Transverse colon (tissue), 4 donors: ENCODE data around the gene CACNG5. TPM values are rescaled to one million over a fixed set of nuclear protein-coding genes. Genes with fewer than 3 reads are reported as not detected.
A peak's percentile ranks its signal among the peaks of the same experiment; 100 is the strongest.

Experiments used
- DNase-seq: peaks from one replicate; pipeline ENCODE4 v3.0.0-alpha.2; 2019
- H3K27ac ChIP-seq, 4 donors: fragments of 200-600 bp; sonication (generic); 2 replicates each; pipeline ENCODE4 v1.5.1; 2016 to 2018; ENCODE audit warnings: inconsistent platforms in 4 of 4
- H3K27me3 ChIP-seq: fragments of 200-600 bp; sonication (generic); 2 replicates; pipeline ENCODE4 v1.5.1; 2017; ENCODE audit warnings: inconsistent platforms
- H3K36me3 ChIP-seq, 4 donors: fragments of 200-600 bp; sonication (generic); 2 replicates each; pipeline ENCODE4 v1.5.1; 2017 to 2019; ENCODE audit warnings: inconsistent platforms in 4 of 4
- H3K4me1 ChIP-seq, 4 donors: fragments of 200-600 bp; sonication (generic); 2 replicates each; pipeline ENCODE4 v1.5.1; 2017 to 2020; ENCODE audit warnings: inconsistent platforms in 4 of 4
- H3K4me3 ChIP-seq, 4 donors: fragments of 200-600 bp; sonication (generic); 1 replicate in 1 of 4; 2 replicates in 3 of 4; pipeline versions ENCODE4 v1.5.1 to v1.6.1; 2017 to 2019; ENCODE audit warnings: inconsistent platforms in 4 of 4
- H3K9me3 ChIP-seq, 2 donors: fragments of 200-600 bp; sonication (generic); 2 replicates each; pipeline ENCODE4 v1.5.1; 2017 to 2019; ENCODE audit warnings: inconsistent platforms in 2 of 2
- CTCF ChIP-seq, 5 experiments: fragments of 200-600 bp in 3 of 5; fragments of 450-650 bp in 2 of 5; sonication (generic) in 3 of 5; IDR thresholded peaks; 1 replicate in 2 of 5; 2 replicates in 3 of 5; pipeline ENCODE4 v1.5.1; 2016 to 2017; ENCODE audit warnings: antibody characterized with exemption in 5 of 5, inconsistent platforms in 3 of 5, mild to moderate bottlenecking in 2 of 5, moderate library complexity in 1 of 5
- EP300 ChIP-seq: sonication (generic); formaldehyde crosslinking; IDR thresholded peaks from one replicate; pipeline ENCODE4 v1.6.1; 2017; ENCODE audit warnings: antibody characterized with exemption, low read depth
- POLR2A ChIP-seq: fragments of 450-650 bp; IDR thresholded peaks from one replicate; pipeline ENCODE4 v1.6.1; 2016; ENCODE audit warnings: antibody characterized with exemption, mild to moderate bottlenecking, moderate library complexity
- POLR2AphosphoS5 ChIP-seq, 3 donors: sonication (generic); formaldehyde crosslinking; IDR thresholded peaks; one replicate each; pipeline ENCODE4 v1.6.1; 2016; ENCODE audit warnings: antibody characterized with exemption in 3 of 3
- WGBS, 2 donors: methylation state at CpG; one replicate each; pipeline ENCODE4 v1.1.5; 2018; ENCODE audit warnings: low coverage in 1 of 2; 5-methylcytosine and 5-hydroxymethylcytosine counted together
- in situ Hi-C, 4 donors: fragments of 200-750 bp; cut with MboI; loops; one replicate each; pipeline versions ENCODE4 v1.15.0 to v1.15.1; 2017; ENCODE audit warnings: low sequenced_read_pairs in 3 of 4, low pct_ligation_motif_present in 1 of 4, low pct_unique_long_range_greater_than_20kb in 1 of 4
- intact Hi-C: fragments of 100-400 bp; cut with DNase I; formaldehyde crosslinking; loops from one replicate; pipeline ENCODE4 v1.15.1; 2023; ENCODE audit warnings: low total_unique reads
- total RNA-seq, 4 donors: library from RNA; depleted of rRNA; stranded (reverse); fragments of >200 nt; gene quantifications; one replicate each; pipeline ENCODE4 v1.1.0, GENCODE V29; 2016

CACNG5 gene
- total RNA-seq, 4 donors from 2014 or later: 0.32 TPM; not detected in 3

- TF ChIP-seq POLR2AphosphoS5 (IDR thresholded peaks at IDR 0.05) (no peak), POLR2A (no peak)
- Histone ChIP-seq H3K4me1 (no peaks in the 10 kb centered on the region), H3K36me3 (no peaks in the 10 kb centered on the region), H3K27ac (peak overlapping the region in 1 of 4 donors; percentile 10), H3K9me3 (no peaks in the 10 kb centered on the region), H3K4me3 (no peak overlapping the region), H3K27me3 (no peaks in the 10 kb centered on the region)
- in situ Hi-C loops (no loop called here), intact Hi-C loops (no loop called here)
- DNase-seq: peak; percentile 13
- 81 to 100% methylated on average over 2 to 10 of the region's 10 CpGs for WGBS, 2 donors
Measured at GRCh38 chr17:66799849-66800537, 34.9 kb upstream of the CACNG5 start.

DNA sequence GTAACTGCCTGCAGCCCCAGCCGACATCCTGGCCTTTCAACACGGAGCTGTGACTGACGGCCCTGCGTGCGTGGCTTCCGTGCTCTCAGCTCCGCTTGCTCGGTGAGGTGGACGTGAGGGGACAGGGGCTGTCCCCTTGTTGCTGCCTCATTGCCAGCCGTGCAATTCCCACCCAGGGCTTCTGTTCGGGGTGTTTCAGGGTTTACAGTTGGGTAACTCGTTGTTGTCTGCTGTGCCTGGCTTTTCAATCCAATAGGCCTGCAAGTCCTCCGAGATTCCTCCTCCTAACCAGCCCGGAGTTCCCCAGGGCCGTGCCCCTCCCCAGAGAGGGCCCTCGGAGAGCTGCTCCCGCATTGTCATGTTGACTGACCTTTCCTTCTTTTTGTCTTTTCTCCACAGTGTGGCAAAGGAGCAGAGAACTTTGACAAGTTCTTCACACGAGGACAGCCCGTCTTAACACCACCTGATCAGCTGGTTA lies 31.4 kb upstream of the CACNG5 start:
- no peak for DNase-seq
- in situ Hi-C loops (no loop called here), intact Hi-C loops (no loop called here)
- TF ChIP-seq EP300: no peak
- TF ChIP-seq POLR2AphosphoS5 (IDR thresholded peaks at IDR 0.05): no peak
- TF ChIP-seq CTCF (IDR thresholded peaks at IDR 0.05): no peak
- TF ChIP-seq POLR2A: no peak
- Histone ChIP-seq H3K27ac (no peak overlapping the region), H3K4me3 (no peak overlapping the region), H3K4me1 (no peaks in the 10 kb centered on the region), H3K27me3 (no peaks in the 10 kb centered on the region), H3K9me3 (no peaks in the 10 kb centered on the region), H3K36me3 (no peaks in the 10 kb centered on the region)
- 86 to 88% methylated on average over 11 to 19 of the region's 19 CpGs for WGBS, 2 donors

GRCh38 chr17:66805567-66805966 lies 29.4 kb upstream of the CACNG5 start:
- TF ChIP-seq POLR2AphosphoS5 (IDR thresholded peaks at IDR 0.05) (no peak), POLR2A (no peak), CTCF (IDR thresholded peaks at IDR 0.05) (no peak), EP300 (no peak)
- 68% methylated on average over 9 of the region's 10 CpGs; no CpG with 5 or more reads in 1 of the 2 donors for WGBS, 2 donors
- DNase-seq: no peak
- in situ Hi-C loops (no loop called here), intact Hi-C loops (no loop called here)
- Histone ChIP-seq H3K9me3 (no peaks in the 10 kb centered on the region), H3K36me3 (no peaks in the 10 kb centered on the region), H3K4me3 (no peak overlapping the region), H3K4me1 (no peaks in the 10 kb centered on the region), H3K27me3 (no peaks in the 10 kb centered on the region), H3K27ac (no peak overlapping the region)

- TF ChIP-seq EP300: no peak
- no peak for TF ChIP-seq CTCF (IDR thresholded peaks at IDR 0.05)
- no peak for TF ChIP-seq POLR2AphosphoS5 (IDR thresholded peaks at IDR 0.05)
- TF ChIP-seq POLR2A: no peak
- Histone ChIP-seq H3K36me3 (no peaks in the 10 kb centered on the region), H3K4me3 (no peak overlapping the region), H3K4me1 (no peaks in the 10 kb centered on the region), H3K9me3 (no peaks in the 10 kb centered on the region), H3K27me3 (no peaks in the 10 kb centered on the region), H3K27ac (no peak overlapping the region)
- WGBS, 2 donors: 68% methylated on average over 10 of the region's 10 CpGs; no CpG with 5 or more reads in 1 of the 2 donors
- in situ Hi-C loops: no loop called here
- intact Hi-C loops: no loop called here
- DNase-seq: no peak
Measured at GRCh38 chr17:66807182-66807581, 27.7 kb upstream of the CACNG5 start.

GRCh38 chr17:66809408-66809807 lies 25.5 kb upstream of the CACNG5 start:
- in situ Hi-C loops: no loop called here
- Histone ChIP-seq H3K4me1 (no peaks in the 10 kb centered on the region), H3K36me3 (no peaks in the 10 kb centered on the region), H3K9me3 (no peaks in the 10 kb centered on the region), H3K27me3 (no peaks in the 10 kb centered on the region), H3K27ac (no peak overlapping the region), H3K4me3 (no peak overlapping the region)
- intact Hi-C loops: no loop called here
- DNase-seq: no peak
- TF ChIP-seq POLR2A (no peak), POLR2AphosphoS5 (IDR thresholded peaks at IDR 0.05) (no peak), CTCF (IDR thresholded peaks at IDR 0.05) (no peak), EP300 (no peak)
- WGBS, 2 donors: 76% methylated on average over 5 of the region's 5 CpGs; no CpG with 5 or more reads in 1 of the 2 donors
